ENCODE results near the gene CORO7.

CORO7 gene

GRCh38 chr16:4353675-4354074, 62.7 kb downstream of the CORO7 start:
- Histone ChIP-seq H3K27me3 (replicated peaks; ENCODE audit: control insufficient read depth, insufficient read depth, low read length) (no peaks in the 10 kb centered on the region), H3K4me3 (ENCODE audit: low read length) (no peak overlapping the region), H3K9ac (ENCODE audit: low read length) (no peak overlapping the region), H3K4me1 (ENCODE audit: control insufficient read depth, insufficient read depth, low read length) (peaks cover 13% of the 10 kb centered on the region), H3K36me3 (ENCODE audit: control insufficient read depth, insufficient read depth, low read length, severe bottlenecking) (no peaks in the 10 kb centered on the region), H3K9me3 (ENCODE audit: control insufficient read depth, low read length) (no peaks in the 10 kb centered on the region)
- DNase-seq (ENCODE audit: low read depth) = no peak

GRCh38 chr16:4352843-4353242, 63.6 kb downstream of the CORO7 start:
- Histone ChIP-seq H3K4me3 (ENCODE audit: low read length) (no peak overlapping the region), H3K27me3 (replicated peaks; ENCODE audit: control insufficient read depth, insufficient read depth, low read length) (no peaks in the 10 kb centered on the region), H3K36me3 (ENCODE audit: control insufficient read depth, insufficient read depth, low read length, severe bottlenecking) (no peaks in the 10 kb centered on the region), H3K4me1 (ENCODE audit: control insufficient read depth, insufficient read depth, low read length) (peaks cover 19% of the 10 kb centered on the region), H3K9me3 (ENCODE audit: control insufficient read depth, low read length) (no peaks in the 10 kb centered on the region), H3K9ac (ENCODE audit: low read length) (no peak overlapping the region)
- no peak for DNase-seq (ENCODE audit: low read depth)

GRCh38 chr16:4351880-4352279, 64.5 kb downstream of the CORO7 start:
- Histone ChIP-seq H3K9ac (ENCODE audit: low read length) (no peak overlapping the region), H3K27me3 (replicated peaks; ENCODE audit: control insufficient read depth, insufficient read depth, low read length) (no peaks in the 10 kb centered on the region), H3K36me3 (ENCODE audit: control insufficient read depth, insufficient read depth, low read length, severe bottlenecking) (no peaks in the 10 kb centered on the region), H3K4me3 (ENCODE audit: low read length) (peak overlapping the region; percentile 9), H3K9me3 (ENCODE audit: control insufficient read depth, low read length) (no peaks in the 10 kb centered on the region), H3K4me1 (ENCODE audit: control insufficient read depth, insufficient read depth, low read length) (peaks cover 28% of the 10 kb centered on the region)
- peak; percentile 38 for DNase-seq (ENCODE audit: low read depth)

- Histone ChIP-seq H3K9me3 (ENCODE audit: control insufficient read depth, low read length) (no peaks in the 10 kb centered on the region), H3K4me1 (ENCODE audit: control insufficient read depth, insufficient read depth, low read length) (peaks cover 37% of the 10 kb centered on the region), H3K36me3 (ENCODE audit: control insufficient read depth, insufficient read depth, low read length, severe bottlenecking) (no peaks in the 10 kb centered on the region), H3K9ac (ENCODE audit: low read length) (peak within 1 kb of the TSS; percentile 97), H3K27me3 (replicated peaks; ENCODE audit: control insufficient read depth, insufficient read depth, low read length) (no peaks in the 10 kb centered on the region), H3K4me3 (ENCODE audit: low read length) (peak within 1 kb of the TSS; percentile 98)
- peak; percentile 98 for DNase-seq (ENCODE audit: low read depth)
Measured at GRCh38 chr16:4350787-4351659, 65.4 kb downstream of the CORO7 start, which contains the start of gene PAM16. Gene PAM16 (minus strand): TSS chr16:4351321. CDS start chr16:4351234, 87 bp downstream.

GRCh38 chr16:4350365-4350786, 66.0 kb downstream of the CORO7 start:
- H3K4me3 ChIP-seq (ENCODE audit: low read length) = peak overlapping the region; percentile 98
- no peaks in the 10 kb centered on the region for H3K27me3 ChIP-seq (replicated peaks; ENCODE audit: control insufficient read depth, insufficient read depth, low read length)
- H3K4me1 ChIP-seq (ENCODE audit: control insufficient read depth, insufficient read depth, low read length) = peaks cover 42% of the 10 kb centered on the region
- H3K9me3 ChIP-seq (ENCODE audit: control insufficient read depth, low read length) = no peaks in the 10 kb centered on the region
- H3K9ac ChIP-seq (ENCODE audit: low read length) = peak overlapping the region; percentile 97
- DNase-seq (ENCODE audit: low read depth) = no peak
- H3K36me3 ChIP-seq (ENCODE audit: control insufficient read depth, insufficient read depth, low read length, severe bottlenecking) = no peaks in the 10 kb centered on the region

GRCh38 chr16:4349332-4349731, 67.1 kb downstream of the CORO7 start:
- peaks cover 42% of the 10 kb centered on the region for H3K4me1 ChIP-seq (ENCODE audit: control insufficient read depth, insufficient read depth, low read length)
- DNase-seq (ENCODE audit: low read depth) = no peak
- no peak overlapping the region for H3K4me3 ChIP-seq (ENCODE audit: low read length)
- no peaks in the 10 kb centered on the region for H3K27me3 ChIP-seq (replicated peaks; ENCODE audit: control insufficient read depth, insufficient read depth, low read length)
- no peaks in the 10 kb centered on the region for H3K36me3 ChIP-seq (ENCODE audit: control insufficient read depth, insufficient read depth, low read length, severe bottlenecking)
- no peaks in the 10 kb centered on the region for H3K9me3 ChIP-seq (ENCODE audit: control insufficient read depth, low read length)
- H3K9ac ChIP-seq (ENCODE audit: low read length) = peak overlapping the region; percentile 29

GRCh38 chr16:4347765-4348509, 68.5 kb downstream of the CORO7 start:
- H3K36me3 ChIP-seq (ENCODE audit: control insufficient read depth, insufficient read depth, low read length, severe bottlenecking) = no peaks in the 10 kb centered on the region
- H3K4me1 ChIP-seq (ENCODE audit: control insufficient read depth, insufficient read depth, low read length) = peaks cover 42% of the 10 kb centered on the region
- H3K4me3 ChIP-seq (ENCODE audit: low read length) = no peak overlapping the region
- DNase-seq (ENCODE audit: low read depth) = no peak
- no peaks in the 10 kb centered on the region for H3K27me3 ChIP-seq (replicated peaks; ENCODE audit: control insufficient read depth, insufficient read depth, low read length)
- H3K9ac ChIP-seq (ENCODE audit: low read length) = no peak overlapping the region
- H3K9me3 ChIP-seq (ENCODE audit: control insufficient read depth, low read length) = no peaks in the 10 kb centered on the region

GRCh38 chr16:4347010-4347409, 69.4 kb downstream of the CORO7 start:
- no peak overlapping the region for H3K4me3 ChIP-seq (ENCODE audit: low read length)
- H3K9me3 ChIP-seq (ENCODE audit: control insufficient read depth, low read length) = no peaks in the 10 kb centered on the region
- no peaks in the 10 kb centered on the region for H3K27me3 ChIP-seq (replicated peaks; ENCODE audit: control insufficient read depth, insufficient read depth, low read length)
- no peak overlapping the region for H3K9ac ChIP-seq (ENCODE audit: low read length)
- H3K4me1 ChIP-seq (ENCODE audit: control insufficient read depth, insufficient read depth, low read length) = peaks cover 42% of the 10 kb centered on the region
- DNase-seq (ENCODE audit: low read depth) = peak; percentile 30
- H3K36me3 ChIP-seq (ENCODE audit: control insufficient read depth, insufficient read depth, low read length, severe bottlenecking) = no peaks in the 10 kb centered on the region

- DNase-seq (ENCODE audit: low read depth) = no peak
- Histone ChIP-seq H3K4me1 (ENCODE audit: control insufficient read depth, insufficient read depth, low read length) (peaks cover 39% of the 10 kb centered on the region), H3K36me3 (ENCODE audit: control insufficient read depth, insufficient read depth, low read length, severe bottlenecking) (peaks cover 4% of the 10 kb centered on the region), H3K9me3 (ENCODE audit: control insufficient read depth, low read length) (no peaks in the 10 kb centered on the region), H3K4me3 (ENCODE audit: low read length) (no peak overlapping the region), H3K27me3 (replicated peaks; ENCODE audit: control insufficient read depth, insufficient read depth, low read length) (no peaks in the 10 kb centered on the region), H3K9ac (ENCODE audit: low read length) (no peak overlapping the region)
Measured at GRCh38 chr16:4345836-4346781, 70.3 kb downstream of the CORO7 start.

GRCh38 chr16:4344983-4345835, 71.2 kb downstream of the CORO7 start:
- Histone ChIP-seq H3K4me3 (ENCODE audit: low read length) (no peak overlapping the region), H3K9me3 (ENCODE audit: control insufficient read depth, low read length) (no peaks in the 10 kb centered on the region), H3K9ac (ENCODE audit: low read length) (no peak overlapping the region), H3K36me3 (ENCODE audit: control insufficient read depth, insufficient read depth, low read length, severe bottlenecking) (peaks cover 12% of the 10 kb centered on the region), H3K27me3 (replicated peaks; ENCODE audit: control insufficient read depth, insufficient read depth, low read length) (no peaks in the 10 kb centered on the region), H3K4me1 (ENCODE audit: control insufficient read depth, insufficient read depth, low read length) (peaks cover 35% of the 10 kb centered on the region)
- DNase-seq (ENCODE audit: low read depth) = no peak

Data from adipocyte (in vitro differentiated cells).